Measurements from ENCODE around the gene DCUN1D4. TPM values are rescaled to one million over a fixed set of nuclear protein-coding genes. Genes with fewer than 3 reads are reported as not detected.

The DCUN1D4 gene
- polyA plus RNA-seq, 1 of the 3 experiments (the other 2 are of a cell fraction) = 42.9 TPM

- TF ChIP-seq USF2 (IDR thresholded peaks at IDR 0.05; ENCODE audit: borderline replicate concordance, low read depth, low read length) = no peak
These were observed 11.8 kb upstream of the DCUN1D4 start (continued) for GRCh38 chr4:51831133-51831532.

GRCh38 chr4:51833236-51833635 lies 9.7 kb upstream of the DCUN1D4 start:
- no peaks in the 10 kb centered on the region for H3K36me3 ChIP-seq (replicated peaks in 1 of 2; ENCODE audit: control insufficient read depth in 1 of 2, insufficient read depth in 2 of 2, low read length in 1 of 2)
- TF ChIP-seq TAF1 (IDR thresholded peaks at IDR 0.05; ENCODE audit: borderline replicate concordance, low read depth, low read length) = no peak
- TF ChIP-seq EP300 (IDR thresholded peaks at IDR 0.05; ENCODE audit: borderline replicate concordance in 1 of 2, low read depth in 1 of 2, low read length in 1 of 2) = no peak
- TF ChIP-seq MEF2A (IDR thresholded peaks at IDR 0.05; ENCODE audit: borderline replicate concordance, low read depth) = no peak
- TF ChIP-seq SMC3 (IDR thresholded peaks at IDR 0.05; ENCODE audit: low read depth, low read length) = no peak
- TF ChIP-seq REST (IDR thresholded peaks at IDR 0.05; ENCODE audit: low read depth, low read length) = no peak
- TF ChIP-seq SIN3A (IDR thresholded peaks at IDR 0.05; ENCODE audit: borderline replicate concordance, low read depth, low read length) = no peak
- no peak for TF ChIP-seq GABPA (IDR thresholded peaks at IDR 0.05; ENCODE audit: low read depth)
- H3K4me1 ChIP-seq (ENCODE audit: control insufficient read depth in 1 of 2, insufficient read depth in 2 of 2, low read depth in 1 of 2, low read length in 1 of 2) = peaks cover 0 to 13% of the 10 kb centered on the region in 2 experiments; a peak in 3 of 4 replicates
- H3K27me3 ChIP-seq (ENCODE audit: insufficient read depth) = no peaks in the 10 kb centered on the region
- POLR2A ChIA-PET = no interaction called here
- H3K27ac ChIP-seq (ENCODE audit: low read depth in 2 of 2, low read length in 1 of 2) = no peak overlapping the region
- H2AFZ ChIP-seq (ENCODE audit: low read depth) = no peak overlapping the region
- no peaks in the 10 kb centered on the region for H3K9me3 ChIP-seq
- no peak overlapping the region for H3K9ac ChIP-seq
- no peak overlapping the region for H3K4me2 ChIP-seq
- H3F3A ChIP-seq (replicated peaks; ENCODE audit: insufficient read depth) = no peaks in the 10 kb centered on the region
- no peak overlapping the region for H3K4me3 ChIP-seq (ENCODE audit: low read depth in 2 of 2, low read length in 1 of 2)
- DNase-seq = no peak
- CTCF ChIA-PET = interaction anchor here (1.2 kb wide), 1 partner anchor 29 kb away, joined by 4 read pairs; no protein-coding TSS in a partner anchor
- no peaks in the 10 kb centered on the region for H3K9me2 ChIP-seq
- no peaks in the 10 kb centered on the region for H3K79me2 ChIP-seq (ENCODE audit: insufficient read depth)
- H4K20me1 ChIP-seq (ENCODE audit: insufficient read depth) = no peaks in the 10 kb centered on the region

GRCh38 chr4:51835079-51835478 lies 7.9 kb upstream of the DCUN1D4 start:
- CTCF ChIA-PET = interaction anchor here (0.6 to 2.8 kb wide), 4 partner anchors 8 to 541 kb away, joined by 3 to 8 read pairs (median 3); partner anchors contain the start of gene DCUN1D4

More at GRCh38 chr4:51835079-51835478, 7.9 kb upstream of the DCUN1D4 start:
- H3K79me2 ChIP-seq (ENCODE audit: insufficient read depth) = no peaks in the 10 kb centered on the region
- no peaks in the 10 kb centered on the region for H3K36me3 ChIP-seq (replicated peaks in 1 of 2; ENCODE audit: control insufficient read depth in 1 of 2, insufficient read depth in 2 of 2, low read length in 1 of 2)
- H4K20me1 ChIP-seq (ENCODE audit: insufficient read depth) = no peaks in the 10 kb centered on the region
- no peak for DNase-seq
- TF ChIP-seq USF1 (IDR thresholded peaks at IDR 0.05; ENCODE audit: borderline replicate concordance, low read depth) = no peak
- TF ChIP-seq NRF1 (IDR thresholded peaks at IDR 0.05; ENCODE audit: low read depth, low read length) = no peak
- no peak for TF ChIP-seq TCF12 (IDR thresholded peaks at IDR 0.05)
- TF ChIP-seq YY1 (IDR thresholded peaks at IDR 0.05; ENCODE audit: low read depth) = no peak
- no peak for TF ChIP-seq JUND (IDR thresholded peaks at IDR 0.05)
- no peak for TF ChIP-seq FOSL2 (IDR thresholded peaks at IDR 0.05; ENCODE audit: borderline replicate concordance, low read depth)
- H2AFZ ChIP-seq (ENCODE audit: low read depth) = no peak overlapping the region
- H3K4me1 ChIP-seq (ENCODE audit: control insufficient read depth in 1 of 2, insufficient read depth in 2 of 2, low read depth in 1 of 2, low read length in 1 of 2) = peaks cover 0 to 13% of the 10 kb centered on the region in 2 experiments; a peak in 3 of 4 replicates
- H3K4me2 ChIP-seq = no peak overlapping the region
- H3K9me2 ChIP-seq = no peaks in the 10 kb centered on the region
- no peak overlapping the region for H3K4me3 ChIP-seq (ENCODE audit: low read depth in 2 of 2, low read length in 1 of 2)
- POLR2A ChIA-PET = no interaction called here
- H3K27me3 ChIP-seq (ENCODE audit: insufficient read depth) = no peaks in the 10 kb centered on the region
- 100% methylated on average over 1 of the region's 1 CpG for WGBS (ENCODE audit: low lambda C conversion rate)
- no peaks in the 10 kb centered on the region for H3K9me3 ChIP-seq
- H3K9ac ChIP-seq = no peak overlapping the region
- no peak overlapping the region for H3K27ac ChIP-seq (ENCODE audit: low read depth in 2 of 2, low read length in 1 of 2)
- H3F3A ChIP-seq (replicated peaks; ENCODE audit: insufficient read depth) = no peaks in the 10 kb centered on the region
